H1 (cell line): ENCODE results near the gene EPHA4. TPM values are rescaled to one million over a fixed set of nuclear protein-coding genes. Genes with fewer than 3 reads are reported as not detected.

Experiments
- CHD7 ChIP-seq: fragments of 300-600 bp; sonication (generic); IDR thresholded peaks from 2 replicates; pipeline ENCODE4 v1.7.1; 2012; ENCODE audit warnings: low read length, moderate library complexity, mild to moderate bottlenecking, inconsistent platforms; ENCODE audit not compliant: insufficient replicate concordance
- polyA plus RNA-seq, 7 experiments: library from polyadenylated mRNA; depleted of rRNA in 3 of 7; stranded (reverse) in 5 of 7; unstranded in 2 of 7; fragments of >200 nt in 5 of 7; fragments of 200-250 nt in 2 of 7; gene quantifications; 1 replicate in 5 of 7; 2 replicates in 1 of 7; 4 replicates in 1 of 7; pipeline versions ENCODE4 v1.2.1 to v1.2.3, GENCODE V29; 2011 to 2013; ENCODE audit warnings: missing spikeins in 2 of 7, mixed read lengths in 2 of 7
- total RNA-seq: library from RNA; stranded (reverse); fragmentation: NEBNext Ultra II Directional; extraction: Animal tissue kit (Norgen Biotek cat#: 25700); gene quantifications from 2 replicates; pipeline ENCODE4 v1.2.1, GENCODE V29; 2021

The EPHA4 gene
- total and polyA plus RNA-seq, 2 of the 8 experiments (the other 6 are each of a cell fraction or from before 2014, with no cell fraction given) = 4.3 to 5.7 TPM

GRCh38 chr2:221420245-221420644, 151.9 kb downstream of the EPHA4 start (continued):
- TF ChIP-seq CHD7 = no peak
